SH-SY5Y (cell line): ENCODE data around the gene TRIM44.

ENCODE experiments used
- GATA2 ChIP-seq: IDR thresholded peaks from 2 replicates; pipeline ENCODE4 v1.6.1; 2011; ENCODE audit warnings: mild to moderate bottlenecking, low read depth, low read length
- GATA3 ChIP-seq: IDR thresholded peaks from 2 replicates; pipeline ENCODE4 v1.6.1; 2011; ENCODE audit warnings: low read depth, mild to moderate bottlenecking, low read length, moderate library complexity

DNA sequence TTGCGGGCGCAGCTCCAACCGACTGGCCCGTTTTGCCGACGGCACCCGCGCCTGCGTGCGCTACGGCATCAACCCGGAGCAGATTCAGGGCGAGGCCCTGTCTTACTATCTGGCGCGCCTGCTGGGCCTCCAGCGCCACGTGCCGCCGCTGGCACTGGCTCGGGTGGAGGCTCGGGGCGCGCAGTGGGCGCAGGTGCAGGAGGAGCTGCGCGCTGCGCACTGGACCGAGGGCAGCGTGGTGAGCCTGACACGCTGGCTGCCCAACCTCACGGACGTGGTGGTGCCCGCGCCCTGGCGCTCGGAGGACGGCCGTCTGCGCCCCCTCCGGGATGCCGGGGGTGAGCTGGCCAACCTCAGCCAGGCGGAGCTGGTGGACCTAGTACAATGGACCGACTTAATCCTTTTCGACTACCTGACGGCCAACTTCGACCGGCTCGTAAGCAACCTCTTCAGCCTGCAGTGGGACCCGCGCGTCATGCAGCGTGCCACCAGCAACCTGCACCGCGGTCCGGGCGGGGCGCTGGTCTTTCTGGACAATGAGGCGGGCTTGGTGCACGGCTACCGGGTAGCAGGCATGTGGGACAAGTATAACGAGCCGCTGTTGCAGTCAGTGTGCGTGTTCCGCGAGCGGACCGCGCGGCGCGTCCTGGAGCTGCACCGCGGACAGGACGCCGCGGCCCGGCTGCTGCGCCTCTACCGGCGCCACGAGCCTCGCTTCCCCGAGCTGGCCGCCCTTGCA, 43.3 kb upstream of the TRIM44 start:
- TF ChIP-seq GATA3 (no peak), GATA2 (no peak)
